Raji (cell line): ENCODE measurements around the gene SPAG16.

ENCODE experiments used
- POLR2A ChIP-seq: IDR thresholded peaks from 2 replicates; pipeline ENCODE4 v1.6.1; 2011; ENCODE audit warnings: low read depth, low read length, control low read depth; ENCODE audit not compliant: insufficient read depth

SPAG16 gene

DNA sequence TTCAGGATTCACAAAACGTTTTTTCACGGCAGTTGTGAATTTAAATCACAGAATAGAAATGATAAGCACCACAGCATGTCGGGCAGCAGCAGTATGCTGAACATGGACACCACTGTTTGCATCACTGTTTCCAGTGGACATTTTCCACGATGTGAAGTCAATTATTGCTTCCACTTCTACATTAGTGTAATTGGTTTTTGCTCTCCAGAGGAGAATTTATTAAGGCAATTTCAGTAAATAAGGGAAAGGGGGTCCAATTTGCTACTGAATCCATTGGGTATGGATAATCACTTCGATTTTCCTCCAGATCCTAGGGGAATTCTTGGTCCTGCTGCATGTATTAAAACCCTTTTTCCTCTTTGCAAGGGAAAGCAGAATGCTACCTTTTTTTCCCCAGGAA lies 1096.4 kb downstream of the SPAG16 start:
- TF ChIP-seq POLR2A: no peak

DNA sequence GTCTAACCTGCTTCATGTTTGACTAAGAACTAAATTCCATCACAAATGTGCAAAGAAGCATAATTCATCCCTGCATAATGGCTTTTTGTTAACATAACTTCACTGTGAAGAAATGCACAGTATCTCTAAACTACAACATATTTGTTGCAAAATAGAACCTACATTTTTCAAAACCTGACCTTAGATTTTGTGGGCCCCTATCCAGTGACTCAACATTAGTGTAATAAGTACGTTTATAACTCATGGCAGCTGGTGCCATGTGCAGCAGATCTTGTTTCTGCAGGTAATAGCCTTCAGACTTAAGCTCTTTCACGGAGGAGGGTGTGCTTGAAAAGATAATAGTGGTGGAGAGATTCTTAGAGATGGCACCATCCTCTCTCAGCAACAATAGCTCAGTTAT lies 1098.0 kb downstream of the SPAG16 start:
- no peak for TF ChIP-seq POLR2A

DNA sequence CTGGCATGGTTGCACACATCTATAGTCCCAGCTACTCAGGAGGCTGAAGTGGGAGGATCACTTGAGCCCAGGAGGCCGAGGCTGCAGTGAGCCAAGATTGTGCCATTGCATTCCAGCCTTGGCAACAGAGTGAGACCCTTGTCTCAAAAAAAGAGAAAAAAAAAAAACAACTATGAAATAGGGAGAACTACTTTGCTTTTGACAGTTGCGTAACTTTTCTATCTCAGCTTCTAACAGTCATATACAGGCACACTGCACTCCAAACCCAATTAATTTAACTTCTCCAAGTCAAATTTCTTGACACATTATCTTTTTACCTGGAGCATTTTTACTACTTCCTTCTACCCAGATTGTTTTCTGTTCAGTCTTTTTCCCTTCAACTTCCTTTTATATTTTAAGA lies 1102.5 kb downstream of the SPAG16 start:
- TF ChIP-seq POLR2A: no peak

DNA sequence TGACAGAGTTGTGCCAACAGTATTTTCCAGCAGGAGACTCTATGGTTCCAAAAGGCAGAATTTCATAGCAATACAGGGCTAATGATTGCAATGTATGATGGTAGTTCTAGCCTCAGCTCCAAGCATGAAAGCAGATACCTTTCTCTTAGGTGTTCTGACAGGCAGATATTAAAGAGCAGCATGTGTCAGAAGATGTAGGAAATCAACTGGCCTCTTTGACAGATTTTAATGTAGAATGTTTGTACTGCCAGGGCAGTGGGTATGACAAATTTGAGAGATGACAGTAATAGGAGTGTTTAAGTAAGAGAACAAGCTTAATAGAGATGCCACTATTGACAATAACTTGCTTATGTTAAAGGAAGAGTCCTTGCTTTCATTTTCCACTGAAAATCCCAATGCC lies 1105.1 kb downstream of the SPAG16 start:
- no peak for TF ChIP-seq POLR2A

DNA sequence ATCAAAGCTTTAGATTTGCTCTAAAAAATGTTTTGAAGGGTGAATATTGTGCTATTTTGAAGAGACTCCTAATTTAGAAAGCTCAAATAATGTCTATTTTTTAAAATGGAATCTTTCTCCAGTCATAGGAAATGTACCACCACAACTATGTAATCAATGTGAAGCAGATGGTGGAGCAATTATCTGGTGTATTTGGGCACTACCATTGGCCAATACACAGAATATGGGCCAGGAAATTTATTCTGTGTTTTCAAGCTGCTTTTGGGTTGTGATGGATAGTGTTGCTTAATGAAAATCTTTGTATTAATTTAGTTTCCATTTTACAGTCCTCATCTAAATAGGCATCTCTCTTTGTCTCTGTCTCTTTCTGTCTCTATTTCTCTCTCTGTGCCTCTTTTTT lies 1109.5 kb downstream of the SPAG16 start:
- TF ChIP-seq POLR2A: no peak

DNA sequence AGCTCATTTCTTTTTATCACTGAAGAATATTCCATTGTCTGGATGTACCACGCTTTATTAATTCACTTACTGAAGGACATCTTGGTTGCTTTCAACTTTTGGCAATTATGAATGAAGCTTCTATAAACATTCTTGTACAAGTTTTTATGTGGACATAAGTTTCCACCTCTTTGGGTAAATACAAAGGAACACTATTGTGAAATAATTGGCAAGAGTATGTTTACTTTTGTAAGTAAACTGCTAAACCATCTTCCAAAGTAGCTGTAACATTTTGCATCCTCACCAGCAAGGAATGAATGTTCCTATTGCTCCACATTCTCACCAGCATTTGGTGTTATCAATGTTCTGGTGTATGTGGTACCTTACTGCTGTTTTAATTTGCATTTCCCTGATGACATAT lies 1110.8 kb downstream of the SPAG16 start:
- no peak for TF ChIP-seq POLR2A

DNA sequence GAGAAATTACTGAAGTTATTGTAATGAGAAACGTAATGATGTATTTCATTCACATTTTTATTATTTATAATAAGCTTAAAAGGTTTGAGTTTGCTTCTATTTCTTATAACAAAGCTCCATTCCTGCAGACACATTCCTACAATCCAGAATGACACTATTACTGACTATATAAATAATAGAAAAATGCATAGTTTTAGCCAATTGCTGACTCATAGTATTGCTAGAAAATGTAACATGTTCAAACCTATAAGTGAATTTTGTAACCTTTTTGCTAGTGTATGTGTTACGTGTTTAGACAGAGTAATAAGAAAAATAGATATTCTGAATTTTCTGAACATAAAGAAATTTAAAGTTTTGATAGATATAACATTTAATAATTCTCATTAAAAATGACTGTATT lies 1117.3 kb downstream of the SPAG16 start:
- no peak for TF ChIP-seq POLR2A

DNA sequence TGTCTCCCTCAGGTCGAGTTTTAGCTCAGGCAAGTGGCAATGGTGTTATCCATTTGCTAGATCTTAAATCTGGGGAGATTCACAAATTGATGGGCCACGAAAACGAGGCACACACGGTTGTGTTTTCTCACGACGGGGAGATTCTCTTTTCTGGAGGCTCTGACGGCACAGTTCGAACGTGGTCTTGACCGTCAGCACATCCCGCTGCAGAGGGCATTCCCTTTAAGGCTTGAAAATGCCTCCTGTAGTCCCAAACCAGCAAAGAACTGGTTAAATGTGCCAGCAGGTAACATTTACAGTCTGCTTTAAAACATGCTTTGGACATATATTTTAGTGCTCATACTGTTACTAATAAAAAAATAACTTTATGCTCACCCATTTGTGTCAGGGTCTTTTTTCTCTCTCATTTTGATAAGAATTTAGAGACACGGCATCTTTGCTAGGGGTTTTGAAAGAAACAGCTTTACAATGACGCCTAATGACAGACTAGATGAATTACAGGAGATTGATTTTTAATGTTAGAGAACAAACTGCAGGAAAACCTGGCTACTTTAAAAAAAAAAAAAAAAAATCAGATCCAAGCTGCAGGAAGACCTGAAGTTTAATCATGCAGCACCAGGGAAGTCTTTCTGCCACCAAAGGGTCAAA lies 1126.0 kb downstream of the SPAG16 start:
- TF ChIP-seq POLR2A: no peak

DNA sequence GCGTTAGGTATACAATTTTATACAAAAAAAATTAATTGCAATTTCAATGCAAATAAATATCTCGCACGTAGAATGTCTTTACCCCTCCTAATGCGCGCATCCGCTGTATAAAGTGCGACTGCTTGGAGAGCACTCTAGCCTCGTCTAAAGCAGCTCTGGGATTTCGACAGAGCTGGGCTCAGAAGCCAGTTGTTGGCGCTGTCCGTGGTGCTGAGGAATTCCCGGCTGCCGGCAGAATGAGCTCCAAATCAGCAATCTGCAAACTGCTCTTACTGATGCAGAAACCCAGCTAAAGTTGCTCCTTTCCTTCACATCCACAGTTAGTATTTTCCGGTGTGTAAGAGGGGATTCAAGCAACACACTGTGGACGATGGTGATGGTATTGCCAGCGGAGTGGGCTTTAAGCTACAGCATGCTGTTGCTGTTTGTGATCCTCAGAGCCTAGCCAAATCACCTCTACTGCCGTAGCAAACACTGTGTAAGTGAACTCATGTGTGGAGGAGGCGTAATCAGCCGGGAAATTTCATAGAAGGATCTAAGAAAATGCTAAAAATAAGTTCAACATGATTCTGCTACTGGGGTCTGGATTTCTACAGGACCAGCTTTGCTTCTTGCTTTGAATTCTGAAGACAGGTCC lies 1126.8 kb downstream of the SPAG16 start, which contains the start of gene VWC2L:
Gene VWC2L (plus strand): TSS at position 137 of the 637 bp plus-strand sequence. CDS start 3,140 bp downstream, outside the sequence.
- no peak for TF ChIP-seq POLR2A

DNA sequence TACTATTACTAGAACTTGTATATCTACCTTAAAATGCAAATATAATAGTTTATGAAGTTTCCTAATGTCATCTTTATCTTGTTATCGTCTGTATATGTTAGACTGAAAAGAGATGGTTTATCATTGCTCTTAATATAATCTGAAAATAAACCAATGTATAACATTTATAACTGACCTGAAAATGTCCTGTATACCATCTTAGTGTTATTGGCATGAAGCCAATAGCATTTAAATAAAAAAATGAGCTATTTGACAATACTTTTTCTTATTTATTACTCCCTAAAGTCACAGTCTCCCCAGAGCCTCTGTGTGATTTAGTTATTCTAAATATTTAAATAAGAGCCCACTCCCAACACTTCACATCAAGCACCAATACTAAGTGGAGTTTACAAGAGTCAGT lies 1128.4 kb downstream of the SPAG16 start:
- TF ChIP-seq POLR2A: no peak

DNA sequence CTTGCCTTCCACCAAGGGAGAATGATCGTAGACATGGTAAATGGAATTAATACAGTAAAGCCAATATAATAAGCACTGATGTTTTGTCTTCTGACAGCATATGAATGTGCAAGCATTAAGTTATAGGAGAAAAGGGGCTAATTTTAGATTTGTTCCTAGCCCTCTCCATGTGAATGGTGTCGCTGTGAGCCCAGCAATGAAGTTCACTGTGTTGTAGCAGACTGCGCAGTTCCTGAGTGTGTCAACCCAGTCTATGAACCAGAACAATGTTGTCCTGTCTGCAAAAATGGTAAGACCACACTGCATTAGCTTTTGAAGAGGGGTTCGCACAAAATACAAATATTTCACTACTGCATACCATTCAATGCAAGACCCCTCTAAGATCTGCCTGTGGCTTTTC lies 1152.2 kb downstream of the SPAG16 start:
- TF ChIP-seq POLR2A: no peak

DNA sequence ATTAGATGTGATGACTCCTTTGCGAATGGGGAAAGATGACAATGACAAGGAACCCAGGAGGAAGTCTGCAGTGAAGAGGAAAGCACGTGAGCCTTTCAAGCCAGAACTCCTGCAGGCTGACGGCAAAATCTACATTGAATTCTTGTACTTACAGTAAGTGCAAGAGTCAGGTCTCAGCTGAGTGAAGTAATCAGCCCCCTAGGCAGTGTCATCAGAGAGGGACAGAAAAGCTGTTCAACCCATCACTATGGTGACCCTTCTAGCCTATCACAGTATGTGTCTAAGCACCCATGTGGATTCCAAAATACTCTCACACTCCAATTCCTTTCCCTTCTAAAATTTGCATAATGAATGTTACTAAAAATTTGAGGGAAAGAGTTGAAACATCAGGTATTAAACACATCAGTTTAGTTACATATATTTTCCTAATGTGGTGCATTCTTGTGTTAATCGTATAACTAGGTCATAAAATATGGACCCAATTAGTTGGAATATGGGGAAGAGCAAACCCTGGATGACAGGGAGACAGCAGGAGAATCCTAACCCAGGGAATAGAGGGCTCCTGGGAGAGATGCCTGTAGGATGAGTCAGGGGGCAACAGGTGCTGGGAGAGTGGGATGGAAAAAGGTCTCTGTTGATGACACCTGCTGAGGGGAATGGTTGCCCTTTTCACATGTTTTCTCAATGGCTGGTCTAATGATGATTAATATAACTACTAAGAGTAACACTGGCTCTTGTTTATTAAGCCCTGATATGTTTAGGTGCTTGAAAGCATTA lies 1166.0 kb downstream of the SPAG16 start:
- TF ChIP-seq POLR2A: no peak

DNA sequence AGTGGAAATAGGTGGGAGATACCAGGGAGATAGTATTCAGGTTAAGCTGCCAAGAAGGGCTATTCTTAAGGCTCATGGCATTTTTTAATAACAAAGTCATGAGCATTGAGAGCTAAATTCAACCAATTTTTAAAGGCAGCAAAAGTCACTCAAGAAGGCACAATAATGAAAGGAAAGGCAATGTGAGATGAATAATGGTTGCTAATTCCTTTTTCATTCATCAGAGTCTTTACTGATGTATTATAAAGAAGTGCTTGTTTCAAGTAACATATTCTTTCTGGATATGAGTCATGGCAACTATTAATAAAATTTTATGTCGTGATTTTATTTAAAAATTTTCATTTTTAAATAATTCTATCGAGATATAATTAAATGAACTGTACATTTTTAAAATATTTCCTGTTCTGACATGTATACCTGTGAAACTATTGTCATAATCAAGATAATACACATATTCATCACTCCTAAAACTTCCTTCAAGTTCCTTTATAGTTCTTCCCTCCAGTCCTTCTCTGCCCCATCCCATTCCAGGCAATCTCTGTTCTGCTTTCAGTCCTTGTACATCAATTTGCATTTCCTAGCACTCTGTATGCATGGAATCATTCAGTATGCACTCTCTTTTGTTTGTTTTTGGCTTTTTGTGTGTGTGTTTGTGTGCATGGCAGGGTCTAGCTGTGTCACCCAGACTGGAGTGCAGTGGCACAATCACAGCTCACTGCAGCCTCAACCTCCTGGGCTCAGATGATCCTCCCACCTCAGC lies 1167.4 kb downstream of the SPAG16 start:
- TF ChIP-seq POLR2A: no peak
